GM21423 (cell line): ENCODE measurements around the gene RPL37.
"Not testable (repeated sequence)": the region's sequence is repeated elsewhere in the genome, so short reads cannot be mapped to it uniquely, and the experiment has no call there.

Experiments
- ATAC-seq: cut with Tn5 transposase; IDR thresholded peaks from one replicate; pipeline ENCODE4 v1.9.1; 2021; ENCODE audit warnings: mild to moderate bottlenecking, moderate library complexity; ENCODE audit not compliant: unreplicated experiment

Gene RPL37

GRCh38 chr5:40834849-40835787, at the start of gene RPL37:
RPL37 (minus strand) TSS chr5:40835222; CDS start chr5:40835185, 37 bp downstream.
- peak; percentile 96 for ATAC-seq

GRCh38 chr5:40883051-40883450, 48.0 kb upstream of the RPL37 start:
- ATAC-seq = not testable (repeated sequence)

GRCh38 chr5:40882291-40882690, 47.3 kb upstream of the RPL37 start:
- no peak for ATAC-seq

- ATAC-seq = no peak
Measured at GRCh38 chr5:40879163-40879942, 44.3 kb upstream of the RPL37 start.

- no peak for ATAC-seq
Measured at GRCh38 chr5:40877371-40877988, 42.5 kb upstream of the RPL37 start.

- ATAC-seq = no peak
Measured at GRCh38 chr5:40875958-40876357, 40.9 kb upstream of the RPL37 start.

- ATAC-seq = no peak
Measured at GRCh38 chr5:40873286-40873880, 38.4 kb upstream of the RPL37 start.

GRCh38 chr5:40872253-40872652, 37.2 kb upstream of the RPL37 start:
- not testable (repeated sequence) for ATAC-seq

- no peak for ATAC-seq
Measured at GRCh38 chr5:40871177-40871576, 36.2 kb upstream of the RPL37 start.

- no peak for ATAC-seq
Measured at GRCh38 chr5:40869384-40869783, 34.4 kb upstream of the RPL37 start.

GRCh38 chr5:40866844-40867243, 31.8 kb upstream of the RPL37 start:
- no peak for ATAC-seq

- not testable (repeated sequence) for ATAC-seq
Measured at GRCh38 chr5:40865004-40865403, 30.0 kb upstream of the RPL37 start.

GRCh38 chr5:40860711-40861110, 25.7 kb upstream of the RPL37 start:
- no peak for ATAC-seq

- no peak for ATAC-seq
Measured at GRCh38 chr5:40853632-40854192, 18.7 kb upstream of the RPL37 start.

- ATAC-seq = no peak
Measured at GRCh38 chr5:40847525-40847924, 12.5 kb upstream of the RPL37 start.

- ATAC-seq = no peak
Measured at GRCh38 chr5:40846371-40846770, 11.3 kb upstream of the RPL37 start.

- no peak for ATAC-seq
Measured at GRCh38 chr5:40844565-40844964, 9.5 kb upstream of the RPL37 start.

- no peak for ATAC-seq
Measured at GRCh38 chr5:40842351-40842750, 7.3 kb upstream of the RPL37 start.

GRCh38 chr5:40841068-40841805, 6.2 kb upstream of the RPL37 start, which contains the start of gene CARD6:
CARD6 (plus strand) TSS chr5:40841367; CDS start chr5:40841383, 16 bp downstream.
- ATAC-seq = peak; percentile 47

GRCh38 chr5:40838086-40838485, 3.1 kb upstream of the RPL37 start:
- ATAC-seq = no peak
